GM23338 (cell line): Measurements from ENCODE around the gene DDX19B. TPM values are rescaled to one million over a fixed set of nuclear protein-coding genes. Genes with fewer than 3 reads are reported as not detected.

ENCODE experiments used
- ATAC-seq: fragments of 200-7000 bp; cut with Tn5 transposase; 3 replicates; pipeline ENCODE4 v1.9.1; 2020
- DNase-seq: peaks from one replicate; pipeline ENCODE4 v3.0.0-alpha.2; 2015; ENCODE audit warnings: low spot score
- H2AFZ ChIP-seq: fragments of 200-600 bp; sonication (generic); 2 replicates; pipeline ENCODE4 v1.8.0; 2016; ENCODE audit warnings: antibody characterized with exemption, mild to moderate bottlenecking, moderate library complexity
- H3F3A ChIP-seq: fragments of 200-600 bp; sonication (generic); replicated peaks from 2 replicates; pipeline ENCODE4 v1.8.0; 2017; ENCODE audit warnings: antibody characterized with exemption, mixed run types, low read depth
- H3K27ac ChIP-seq: fragments of 200-600 bp; sonication (generic); 2 replicates; pipeline ENCODE4 v1.6.1; 2016; ENCODE audit warnings: low read depth
- H3K27me3 ChIP-seq: fragments of 200-600 bp; sonication (generic); 2 replicates; pipeline ENCODE4 v1.8.0; 2016; ENCODE audit warnings: mild to moderate bottlenecking, mixed run types, moderate library complexity; ENCODE audit not compliant: insufficient read depth
- H3K36me3 ChIP-seq: fragments of 200-600 bp; sonication (generic); 2 replicates; pipeline ENCODE4 v1.8.0; 2016; ENCODE audit warnings: mild to moderate bottlenecking; ENCODE audit not compliant: insufficient read depth
- H3K4me1 ChIP-seq: fragments of 200-600 bp; sonication (generic); 2 replicates; pipeline ENCODE4 v1.8.0; 2016; ENCODE audit warnings: mild to moderate bottlenecking, moderate library complexity; ENCODE audit not compliant: insufficient read depth
- H3K4me2 ChIP-seq: fragments of 200-600 bp; sonication (generic); 2 replicates; pipeline ENCODE4 v1.7.1; 2017; ENCODE audit warnings: mixed run types
- H3K4me3 ChIP-seq: fragments of 200-600 bp; sonication (generic); 2 replicates; pipeline ENCODE4 v1.6.1; 2016; ENCODE audit warnings: mixed run types
- H3K79me2 ChIP-seq: fragments of 200-600 bp; sonication (generic); replicated peaks from 2 replicates; pipeline ENCODE4 v1.8.0; 2017; ENCODE audit warnings: mild to moderate bottlenecking; ENCODE audit not compliant: insufficient read depth
- H3K9me2 ChIP-seq: fragments of 200-600 bp; sonication (generic); 2 replicates; pipeline ENCODE4 v1.8.0; 2017; ENCODE audit not compliant: insufficient read depth
- H4K20me1 ChIP-seq: fragments of 200-600 bp; sonication (generic); replicated peaks from 2 replicates; pipeline ENCODE4 v1.8.0; 2017; ENCODE audit warnings: mild to moderate bottlenecking; ENCODE audit not compliant: insufficient read depth
- H3K27ac Mint-ChIP-seq: 2 replicates; pipeline ENCODE4 v1.8.0; 2020; ENCODE audit warnings: inconsistent platforms, mild to moderate bottlenecking, moderate library complexity, mixed read lengths
- H3K27me3 Mint-ChIP-seq: 3 replicates; pipeline ENCODE4 v1.8.0; 2022; ENCODE audit warnings: low read depth, mild to moderate bottlenecking, moderate library complexity, mixed read lengths, inconsistent platforms; ENCODE audit not compliant: insufficient read depth, poor library complexity
- H3K36me3 Mint-ChIP-seq: 3 replicates; pipeline ENCODE4 v1.8.0; 2021; ENCODE audit warnings: low read depth, mild to moderate bottlenecking, inconsistent platforms, moderate library complexity, mixed read lengths
- H3K4me1 Mint-ChIP-seq: 3 replicates; pipeline ENCODE4 v1.8.0; 2020; ENCODE audit warnings: mild to moderate bottlenecking, inconsistent platforms, mixed read lengths
- H3K4me3 Mint-ChIP-seq: 3 replicates; pipeline ENCODE4 v1.8.0; 2021; ENCODE audit warnings: moderate library complexity, mild to moderate bottlenecking, inconsistent platforms, mixed read lengths
- H3K9me3 Mint-ChIP-seq: 3 replicates; pipeline ENCODE4 v1.8.0; 2020; ENCODE audit warnings: moderate library complexity, mild to moderate bottlenecking, inconsistent platforms, mixed read lengths
- CREB1 ChIP-seq: fragments of 250-450 bp; sonication (Bioruptor Pico); IDR thresholded peaks from 2 replicates; pipeline ENCODE4 v1.5.0; 2020; ENCODE audit warnings: low read depth, mild to moderate bottlenecking, moderate library complexity
- EZH2 ChIP-seq: fragments of 200-600 bp; sonication (generic); IDR thresholded peaks from one replicate; pipeline ENCODE4 v1.8.0; 2017; ENCODE audit warnings: antibody characterized with exemption, mild to moderate bottlenecking, low read depth; ENCODE audit not compliant: unreplicated experiment
- EZH2phosphoT487 ChIP-seq: fragments of 200-600 bp; sonication (generic); IDR thresholded peaks from one replicate; pipeline ENCODE4 v1.8.1; 2018; ENCODE audit warnings: antibody characterized with exemption; ENCODE audit not compliant: unreplicated experiment
- JUNB ChIP-seq: IDR thresholded peaks from one replicate; pipeline ENCODE4 v1.6.1; 2016; ENCODE audit warnings: antibody characterized with exemption; ENCODE audit not compliant: unreplicated experiment
- NANOG ChIP-seq: IDR thresholded peaks from 2 replicates; pipeline ENCODE4 v1.6.1; 2016; ENCODE audit warnings: antibody characterized with exemption, borderline replicate concordance
- POLR2AphosphoS5 ChIP-seq: IDR thresholded peaks from 2 replicates; pipeline ENCODE4 v1.6.1; 2016; ENCODE audit warnings: antibody characterized with exemption, low read depth
- STAT1 ChIP-seq: IDR thresholded peaks from one replicate; pipeline ENCODE4 v1.6.1; 2016; ENCODE audit warnings: antibody characterized with exemption; ENCODE audit not compliant: unreplicated experiment
- ZNF331 ChIP-seq: fragments of 250-450 bp; sonication (Bioruptor Pico); IDR thresholded peaks from 2 replicates; pipeline ENCODE4 v1.5.0; 2020; ENCODE audit warnings: low read depth, mild to moderate bottlenecking, moderate library complexity
- polyA plus RNA-seq: library from polyadenylated mRNA; unstranded; fragments of >200 nt; fragmentation: Nextera tagmentation; extraction: Ambion mirVana; gene quantifications from 2 replicates; pipeline ENCODE4 v1.2.1, GENCODE V29; 2016
- total RNA-seq: library from RNA; depleted of rRNA; stranded (reverse); fragments of >200 nt; shearing (Covaris generic); gene quantifications from 2 replicates; pipeline ENCODE4 v1.2.3, GENCODE V29; 2014
- TF ChIP-seq, protein P1 (sequence below): fragments of 250-450 bp; sonication (Bioruptor Pico); IDR thresholded peaks from 2 replicates; pipeline ENCODE4 v1.5.0; 2020; ENCODE audit warnings: mild to moderate bottlenecking, moderate library complexity
- TF ChIP-seq, protein P2 (sequence below): IDR thresholded peaks from 2 replicates; pipeline ENCODE4 v1.6.1; 2016; ENCODE audit warnings: antibody characterized with exemption
- TF ChIP-seq, protein P3 (sequence below), 2 experiments: fragments of 200-600 bp in 1 of 2; sonication (generic) in 1 of 2; conservative IDR thresholded peaks; 2 replicates each; pipeline versions ENCODE4 v1.5.1 to v1.6.1; 2016 to 2017; ENCODE audit warnings: antibody characterized with exemption in 2 of 2, low read depth in 2 of 2, mild to moderate bottlenecking in 2 of 2, moderate library complexity in 1 of 2
- TF ChIP-seq, protein P4 (sequence below): IDR thresholded peaks from one replicate; pipeline ENCODE4 v1.6.1; 2018; ENCODE audit warnings: antibody characterized with exemption; ENCODE audit not compliant: unreplicated experiment

The DDX19B gene
- total and polyA plus RNA-seq, 2 experiments from 2014 or later, result 42.2 to 45.8 TPM

DNA sequence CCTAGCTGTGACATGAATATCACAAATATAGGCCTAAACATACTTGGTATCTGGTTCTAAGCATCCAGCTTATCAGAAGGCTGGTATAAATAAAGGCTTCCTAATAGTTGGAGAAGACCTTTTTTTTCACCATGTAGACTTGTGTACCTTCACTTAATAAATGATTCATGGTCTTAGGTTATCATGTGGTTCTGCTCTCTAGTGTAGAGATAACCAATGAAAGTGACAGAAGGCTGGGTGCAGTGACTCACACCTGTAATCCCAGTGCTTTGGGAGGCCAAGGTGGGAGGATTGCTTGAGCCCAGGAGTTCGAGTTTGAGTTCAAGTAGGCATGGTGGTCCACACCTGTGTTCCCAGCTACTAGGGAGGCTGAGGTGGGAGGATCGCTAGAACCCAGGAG lies 50.8 kb downstream of the DDX19B start (continued):
- TF ChIP-seq STAT1 (no peak), NANOG (no peak), CREB1 (CRISPR knock-in tag) (no peak), JUNB (no peak)
- TF ChIP-seq, protein P1, sequence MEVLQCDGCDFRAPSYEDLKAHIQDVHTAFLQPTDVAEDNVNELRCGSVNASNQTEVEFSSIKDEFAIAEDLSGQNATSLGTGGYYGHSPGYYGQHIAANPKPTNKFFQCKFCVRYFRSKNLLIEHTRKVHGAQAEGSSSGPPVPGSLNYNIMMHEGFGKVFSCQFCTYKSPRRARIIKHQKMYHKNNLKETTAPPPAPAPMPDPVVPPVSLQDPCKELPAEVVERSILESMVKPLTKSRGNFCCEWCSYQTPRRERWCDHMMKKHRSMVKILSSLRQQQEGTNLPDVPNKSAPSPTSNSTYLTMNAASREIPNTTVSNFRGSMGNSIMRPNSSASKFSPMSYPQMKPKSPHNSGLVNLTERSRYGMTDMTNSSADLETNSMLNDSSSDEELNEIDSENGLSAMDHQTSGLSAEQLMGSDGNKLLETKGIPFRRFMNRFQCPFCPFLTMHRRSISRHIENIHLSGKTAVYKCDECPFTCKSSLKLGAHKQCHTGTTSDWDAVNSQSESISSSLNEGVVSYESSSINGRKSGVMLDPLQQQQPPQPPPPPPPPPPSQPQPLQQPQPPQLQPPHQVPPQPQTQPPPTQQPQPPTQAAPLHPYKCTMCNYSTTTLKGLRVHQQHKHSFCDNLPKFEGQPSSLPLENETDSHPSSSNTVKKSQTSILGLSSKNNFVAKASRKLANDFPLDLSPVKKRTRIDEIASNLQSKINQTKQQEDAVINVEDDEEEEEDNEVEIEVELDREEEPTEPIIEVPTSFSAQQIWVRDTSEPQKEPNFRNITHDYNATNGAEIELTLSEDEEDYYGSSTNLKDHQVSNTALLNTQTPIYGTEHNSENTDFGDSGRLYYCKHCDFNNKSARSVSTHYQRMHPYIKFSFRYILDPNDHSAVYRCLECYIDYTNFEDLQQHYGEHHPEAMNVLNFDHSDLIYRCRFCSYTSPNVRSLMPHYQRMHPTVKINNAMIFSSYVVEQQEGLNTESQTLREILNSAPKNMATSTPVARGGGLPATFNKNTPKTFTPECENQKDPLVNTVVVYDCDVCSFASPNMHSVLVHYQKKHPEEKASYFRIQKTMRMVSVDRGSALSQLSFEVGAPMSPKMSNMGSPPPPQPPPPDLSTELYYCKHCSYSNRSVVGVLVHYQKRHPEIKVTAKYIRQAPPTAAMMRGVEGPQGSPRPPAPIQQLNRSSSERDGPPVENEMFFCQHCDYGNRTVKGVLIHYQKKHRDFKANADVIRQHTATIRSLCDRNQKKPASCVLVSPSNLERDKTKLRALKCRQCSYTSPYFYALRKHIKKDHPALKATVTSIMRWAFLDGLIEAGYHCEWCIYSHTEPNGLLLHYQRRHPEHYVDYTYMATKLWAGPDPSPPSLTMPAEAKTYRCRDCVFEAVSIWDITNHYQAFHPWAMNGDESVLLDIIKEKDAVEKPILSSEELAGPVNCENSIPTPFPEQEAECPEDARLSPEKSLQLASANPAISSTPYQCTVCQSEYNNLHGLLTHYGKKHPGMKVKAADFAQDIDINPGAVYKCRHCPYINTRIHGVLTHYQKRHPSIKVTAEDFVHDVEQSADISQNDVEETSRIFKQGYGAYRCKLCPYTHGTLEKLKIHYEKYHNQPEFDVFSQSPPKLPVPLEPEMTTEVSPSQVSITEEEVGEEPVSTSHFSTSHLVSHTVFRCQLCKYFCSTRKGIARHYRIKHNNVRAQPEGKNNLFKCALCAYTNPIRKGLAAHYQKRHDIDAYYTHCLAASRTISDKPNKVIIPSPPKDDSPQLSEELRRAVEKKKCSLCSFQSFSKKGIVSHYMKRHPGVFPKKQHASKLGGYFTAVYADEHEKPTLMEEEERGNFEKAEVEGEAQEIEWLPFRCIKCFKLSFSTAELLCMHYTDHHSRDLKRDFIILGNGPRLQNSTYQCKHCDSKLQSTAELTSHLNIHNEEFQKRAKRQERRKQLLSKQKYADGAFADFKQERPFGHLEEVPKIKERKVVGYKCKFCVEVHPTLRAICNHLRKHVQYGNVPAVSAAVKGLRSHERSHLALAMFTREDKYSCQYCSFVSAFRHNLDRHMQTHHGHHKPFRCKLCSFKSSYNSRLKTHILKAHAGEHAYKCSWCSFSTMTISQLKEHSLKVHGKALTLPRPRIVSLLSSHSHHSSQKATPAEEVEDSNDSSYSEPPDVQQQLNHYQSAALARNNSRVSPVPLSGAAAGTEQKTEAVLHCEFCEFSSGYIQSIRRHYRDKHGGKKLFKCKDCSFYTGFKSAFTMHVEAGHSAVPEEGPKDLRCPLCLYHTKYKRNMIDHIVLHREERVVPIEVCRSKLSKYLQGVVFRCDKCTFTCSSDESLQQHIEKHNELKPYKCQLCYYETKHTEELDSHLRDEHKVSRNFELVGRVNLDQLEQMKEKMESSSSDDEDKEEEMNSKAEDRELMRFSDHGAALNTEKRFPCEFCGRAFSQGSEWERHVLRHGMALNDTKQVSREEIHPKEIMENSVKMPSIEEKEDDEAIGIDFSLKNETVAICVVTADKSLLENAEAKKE (CRISPR knock-in tag), result no peak
- TF ChIP-seq, protein P2, sequence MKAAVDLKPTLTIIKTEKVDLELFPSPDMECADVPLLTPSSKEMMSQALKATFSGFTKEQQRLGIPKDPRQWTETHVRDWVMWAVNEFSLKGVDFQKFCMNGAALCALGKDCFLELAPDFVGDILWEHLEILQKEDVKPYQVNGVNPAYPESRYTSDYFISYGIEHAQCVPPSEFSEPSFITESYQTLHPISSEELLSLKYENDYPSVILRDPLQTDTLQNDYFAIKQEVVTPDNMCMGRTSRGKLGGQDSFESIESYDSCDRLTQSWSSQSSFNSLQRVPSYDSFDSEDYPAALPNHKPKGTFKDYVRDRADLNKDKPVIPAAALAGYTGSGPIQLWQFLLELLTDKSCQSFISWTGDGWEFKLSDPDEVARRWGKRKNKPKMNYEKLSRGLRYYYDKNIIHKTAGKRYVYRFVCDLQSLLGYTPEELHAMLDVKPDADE, result no peak

DNA sequence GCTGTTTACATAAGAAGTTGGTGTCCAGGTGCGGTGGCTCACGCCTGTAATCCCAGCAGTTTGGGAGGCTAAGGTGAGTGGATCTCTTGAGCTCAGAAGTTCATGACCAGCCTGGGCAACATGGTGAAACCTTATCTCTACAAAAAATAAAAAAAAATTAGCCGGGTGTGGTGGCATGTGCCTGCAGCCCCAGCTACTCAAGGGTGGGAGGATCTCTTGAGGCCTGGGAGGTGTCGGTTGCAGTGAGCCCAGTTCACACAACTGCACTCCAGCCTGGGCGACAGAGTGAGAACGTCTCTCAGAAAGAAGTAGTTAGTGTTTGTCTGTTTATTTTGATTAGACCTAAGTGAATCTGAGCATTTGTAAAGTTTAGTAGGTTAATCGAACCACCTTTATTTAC lies 60.6 kb downstream of the DDX19B start:
- Histone ChIP-seq H3K4me2 (no peak overlapping the region), H3K27ac (no peak overlapping the region), H3K4me3 (no peak overlapping the region), H3K9me2 (no peaks in the 10 kb centered on the region), H3K27me3 (no peaks in the 10 kb centered on the region), H2AFZ (no peak overlapping the region), H3K36me3 (peaks cover 85% of the 10 kb centered on the region), H3K79me2 (no peaks in the 10 kb centered on the region), H4K20me1 (peaks cover 6% of the 10 kb centered on the region), H3F3A (peaks cover 3% of the 10 kb centered on the region; the same call in 1 of the 2 replicates), H3K4me1 (no peaks in the 10 kb centered on the region)
- no peaks in the 10 kb centered on the region for H3K4me1 Mint-ChIP-seq
- DNase-seq (no peak), ATAC-seq (no peak)
- no peak overlapping the region for H3K4me3 Mint-ChIP-seq
- H3K27me3 Mint-ChIP-seq, result peaks cover 5% of the 10 kb centered on the region
- peaks cover 69% of the 10 kb centered on the region for H3K36me3 Mint-ChIP-seq
- H3K27ac Mint-ChIP-seq, result no peak overlapping the region
- no peaks in the 10 kb centered on the region for H3K9me3 Mint-ChIP-seq
- TF ChIP-seq, protein P2, result no peak
- TF ChIP-seq STAT1 (no peak), POLR2AphosphoS5 (no peak), EZH2phosphoT487 (no peak), JUNB (no peak), ZNF331 (no peak), EZH2 (no peak)
- TF ChIP-seq, protein P3, sequence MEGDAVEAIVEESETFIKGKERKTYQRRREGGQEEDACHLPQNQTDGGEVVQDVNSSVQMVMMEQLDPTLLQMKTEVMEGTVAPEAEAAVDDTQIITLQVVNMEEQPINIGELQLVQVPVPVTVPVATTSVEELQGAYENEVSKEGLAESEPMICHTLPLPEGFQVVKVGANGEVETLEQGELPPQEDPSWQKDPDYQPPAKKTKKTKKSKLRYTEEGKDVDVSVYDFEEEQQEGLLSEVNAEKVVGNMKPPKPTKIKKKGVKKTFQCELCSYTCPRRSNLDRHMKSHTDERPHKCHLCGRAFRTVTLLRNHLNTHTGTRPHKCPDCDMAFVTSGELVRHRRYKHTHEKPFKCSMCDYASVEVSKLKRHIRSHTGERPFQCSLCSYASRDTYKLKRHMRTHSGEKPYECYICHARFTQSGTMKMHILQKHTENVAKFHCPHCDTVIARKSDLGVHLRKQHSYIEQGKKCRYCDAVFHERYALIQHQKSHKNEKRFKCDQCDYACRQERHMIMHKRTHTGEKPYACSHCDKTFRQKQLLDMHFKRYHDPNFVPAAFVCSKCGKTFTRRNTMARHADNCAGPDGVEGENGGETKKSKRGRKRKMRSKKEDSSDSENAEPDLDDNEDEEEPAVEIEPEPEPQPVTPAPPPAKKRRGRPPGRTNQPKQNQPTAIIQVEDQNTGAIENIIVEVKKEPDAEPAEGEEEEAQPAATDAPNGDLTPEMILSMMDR (conservative IDR thresholded peaks at IDR 0.05; ENCODE audit: low read depth in 2 of 2), result no peak
- TF ChIP-seq, protein P4, sequence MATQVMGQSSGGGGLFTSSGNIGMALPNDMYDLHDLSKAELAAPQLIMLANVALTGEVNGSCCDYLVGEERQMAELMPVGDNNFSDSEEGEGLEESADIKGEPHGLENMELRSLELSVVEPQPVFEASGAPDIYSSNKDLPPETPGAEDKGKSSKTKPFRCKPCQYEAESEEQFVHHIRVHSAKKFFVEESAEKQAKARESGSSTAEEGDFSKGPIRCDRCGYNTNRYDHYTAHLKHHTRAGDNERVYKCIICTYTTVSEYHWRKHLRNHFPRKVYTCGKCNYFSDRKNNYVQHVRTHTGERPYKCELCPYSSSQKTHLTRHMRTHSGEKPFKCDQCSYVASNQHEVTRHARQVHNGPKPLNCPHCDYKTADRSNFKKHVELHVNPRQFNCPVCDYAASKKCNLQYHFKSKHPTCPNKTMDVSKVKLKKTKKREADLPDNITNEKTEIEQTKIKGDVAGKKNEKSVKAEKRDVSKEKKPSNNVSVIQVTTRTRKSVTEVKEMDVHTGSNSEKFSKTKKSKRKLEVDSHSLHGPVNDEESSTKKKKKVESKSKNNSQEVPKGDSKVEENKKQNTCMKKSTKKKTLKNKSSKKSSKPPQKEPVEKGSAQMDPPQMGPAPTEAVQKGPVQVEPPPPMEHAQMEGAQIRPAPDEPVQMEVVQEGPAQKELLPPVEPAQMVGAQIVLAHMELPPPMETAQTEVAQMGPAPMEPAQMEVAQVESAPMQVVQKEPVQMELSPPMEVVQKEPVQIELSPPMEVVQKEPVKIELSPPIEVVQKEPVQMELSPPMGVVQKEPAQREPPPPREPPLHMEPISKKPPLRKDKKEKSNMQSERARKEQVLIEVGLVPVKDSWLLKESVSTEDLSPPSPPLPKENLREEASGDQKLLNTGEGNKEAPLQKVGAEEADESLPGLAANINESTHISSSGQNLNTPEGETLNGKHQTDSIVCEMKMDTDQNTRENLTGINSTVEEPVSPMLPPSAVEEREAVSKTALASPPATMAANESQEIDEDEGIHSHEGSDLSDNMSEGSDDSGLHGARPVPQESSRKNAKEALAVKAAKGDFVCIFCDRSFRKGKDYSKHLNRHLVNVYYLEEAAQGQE, result no peak
